ENCODE results near the gene GALNT18. TPM values are rescaled to one million over a fixed set of nuclear protein-coding genes. Genes with fewer than 3 reads are reported as not detected.

GALNT18 gene
- total and polyA plus RNA-seq, 2 donors = 21.6 to 33.2 TPM

DNA sequence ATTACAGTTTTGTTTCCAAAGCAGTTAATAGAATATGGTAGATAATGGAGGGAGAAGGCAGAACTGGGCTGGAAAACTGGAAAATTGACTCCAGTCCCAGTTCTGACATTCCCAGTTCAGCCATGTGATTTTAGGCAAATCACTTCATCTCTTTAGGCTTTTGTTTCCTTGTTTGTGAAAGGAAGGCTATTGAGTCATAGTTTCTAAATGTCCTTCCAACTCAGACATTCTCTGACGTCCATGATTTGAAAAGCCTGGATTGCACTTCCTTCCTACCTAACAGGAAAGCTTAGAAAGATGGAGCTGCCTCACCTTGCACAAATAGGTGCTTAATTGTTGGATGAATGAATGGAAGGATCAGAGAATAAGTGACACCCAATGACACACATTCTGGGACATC lies 19.8 kb upstream of the GALNT18 start:
- H3K4me3 ChIP-seq (ENCODE audit: low read depth, low read length) = no peak overlapping the region
- no peak overlapping the region for H3K27ac ChIP-seq (ENCODE audit: low read depth)
- H3K36me3 ChIP-seq (ENCODE audit: insufficient read depth) = peaks cover 2% of the 10 kb centered on the region
- DNase-seq (ENCODE audit: extremely low spot score) = no peak
- no peaks in the 10 kb centered on the region for H3K4me1 ChIP-seq (ENCODE audit: insufficient read depth)
- 63% methylated on average over 1 of the region's 1 CpG for WGBS

DNA sequence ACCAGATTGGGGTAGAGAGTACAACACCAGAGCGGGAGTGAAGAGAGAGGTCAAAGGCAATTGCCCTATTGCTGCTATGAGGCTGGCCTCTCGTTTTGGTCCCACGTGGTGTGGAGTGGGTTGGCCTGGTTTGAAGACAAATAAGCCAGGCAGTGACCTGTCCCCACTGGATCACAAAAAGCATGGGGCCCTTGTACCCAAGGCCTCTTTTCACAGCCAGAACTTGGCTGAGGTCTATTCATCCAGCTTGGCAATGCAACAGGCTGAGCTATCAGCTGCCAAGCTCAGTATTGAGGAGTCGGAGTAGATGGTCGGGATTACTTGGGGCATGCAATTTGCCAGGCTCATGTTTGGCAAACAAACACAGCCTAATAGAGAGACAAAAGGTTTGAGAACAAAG lies 19.2 kb upstream of the GALNT18 start:
- no peaks in the 10 kb centered on the region for H3K4me1 ChIP-seq (ENCODE audit: insufficient read depth)
- peaks cover 2% of the 10 kb centered on the region for H3K36me3 ChIP-seq (ENCODE audit: insufficient read depth)
- H3K4me3 ChIP-seq (ENCODE audit: low read depth, low read length) = no peak overlapping the region
- no peak overlapping the region for H3K27ac ChIP-seq (ENCODE audit: low read depth)
- no peak for DNase-seq (ENCODE audit: extremely low spot score)
- 90% methylated on average over 5 of the region's 5 CpGs for WGBS

DNA sequence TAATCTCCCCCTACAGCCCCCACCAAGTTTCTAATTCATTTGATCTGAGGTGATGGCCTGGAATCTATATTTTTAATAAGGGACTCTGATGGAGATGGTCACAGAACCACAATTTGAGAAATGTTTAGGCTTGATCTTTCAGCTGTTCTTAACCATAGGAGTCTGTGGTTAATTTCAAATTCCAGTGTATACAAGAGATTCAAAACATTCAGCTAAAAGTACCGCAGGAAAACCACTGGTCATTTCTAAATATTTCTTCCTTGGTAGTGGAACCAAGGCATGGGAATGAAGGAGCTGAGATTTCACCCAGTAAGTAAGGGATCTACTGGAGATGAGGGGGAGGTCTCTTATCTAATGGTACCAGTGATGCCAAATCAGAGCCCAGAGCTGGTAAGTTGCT lies 18.3 kb upstream of the GALNT18 start:
- Histone ChIP-seq H3K27ac (ENCODE audit: low read depth) (no peak overlapping the region), H3K4me3 (ENCODE audit: low read depth, low read length) (no peak overlapping the region), H3K36me3 (ENCODE audit: insufficient read depth) (peaks cover 2% of the 10 kb centered on the region), H3K4me1 (ENCODE audit: insufficient read depth) (no peaks in the 10 kb centered on the region)
- WGBS = 80% methylated on average over 1 of the region's 1 CpG
- DNase-seq (ENCODE audit: extremely low spot score) = no peak

DNA sequence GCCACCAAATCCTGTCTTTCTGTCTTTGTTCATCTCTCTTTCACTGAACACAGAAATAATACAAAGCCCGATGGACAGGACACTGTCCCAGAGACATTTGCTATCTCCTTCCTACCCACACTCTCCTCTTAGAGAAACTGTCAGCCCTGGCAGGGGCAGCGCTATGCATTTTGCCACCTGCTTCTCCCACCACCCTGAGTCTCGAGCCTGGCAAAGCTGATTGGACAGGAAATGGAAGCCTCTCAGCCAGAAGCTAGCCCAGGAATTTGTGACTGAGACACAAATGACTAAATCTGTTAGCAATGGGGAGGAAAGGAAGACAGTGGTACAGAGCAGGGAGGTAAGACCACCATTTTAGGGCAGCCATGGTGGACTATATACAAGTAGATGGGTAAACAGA lies 14.9 kb upstream of the GALNT18 start:
- WGBS = 67% methylated on average over 3 of the region's 3 CpGs
- DNase-seq (ENCODE audit: extremely low spot score) = no peak
- H3K4me1 ChIP-seq (ENCODE audit: insufficient read depth) = no peaks in the 10 kb centered on the region
- H3K36me3 ChIP-seq (ENCODE audit: insufficient read depth) = no peaks in the 10 kb centered on the region
- no peak overlapping the region for H3K27ac ChIP-seq (ENCODE audit: low read depth)
- H3K4me3 ChIP-seq (ENCODE audit: low read depth, low read length) = no peak overlapping the region

DNA sequence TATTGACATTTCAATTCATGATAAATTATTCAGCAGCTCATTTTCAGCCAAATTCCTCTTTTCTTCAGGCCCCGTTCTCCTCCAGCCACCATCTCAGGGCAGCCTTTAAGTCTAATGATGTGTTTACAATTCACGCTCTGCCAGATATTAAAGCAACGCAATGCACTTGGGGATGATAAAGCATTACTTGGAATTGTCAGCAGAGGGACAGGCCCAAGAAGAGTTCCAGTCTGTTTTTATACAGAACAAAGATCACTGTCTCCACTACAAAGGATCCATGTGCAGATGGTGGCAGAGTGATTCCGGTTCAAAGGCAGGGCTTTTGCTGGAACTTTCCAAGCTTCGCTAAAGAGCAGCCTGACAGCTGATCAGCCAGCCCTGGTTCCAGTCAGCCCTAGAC lies 13.6 kb upstream of the GALNT18 start:
- H3K36me3 ChIP-seq (ENCODE audit: insufficient read depth) = no peaks in the 10 kb centered on the region
- 45% methylated on average over 5 of the region's 5 CpGs for WGBS
- no peak overlapping the region for H3K4me3 ChIP-seq (ENCODE audit: low read depth, low read length)
- DNase-seq (ENCODE audit: extremely low spot score) = no peak
- H3K4me1 ChIP-seq (ENCODE audit: insufficient read depth) = no peaks in the 10 kb centered on the region
- no peak overlapping the region for H3K27ac ChIP-seq (ENCODE audit: low read depth)

DNA sequence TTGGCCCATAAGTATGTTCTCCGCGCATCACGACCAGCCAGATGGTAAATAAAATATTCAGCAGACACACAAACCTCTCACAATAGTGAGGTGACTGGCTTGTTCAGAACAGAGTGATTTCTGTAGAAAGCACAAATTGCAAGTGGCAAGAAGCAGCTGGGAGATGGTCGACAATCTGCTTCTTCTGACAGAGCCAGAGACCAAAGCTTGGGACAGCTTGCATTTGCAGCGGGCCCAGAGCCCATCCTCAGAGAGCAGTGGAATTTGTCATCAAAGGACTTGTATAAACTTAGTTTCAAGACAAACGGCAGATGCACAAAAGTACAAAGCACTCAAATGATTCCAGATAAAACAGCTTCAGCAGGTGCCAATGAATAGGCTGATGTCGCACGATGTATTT lies 7.6 kb upstream of the GALNT18 start:
- no peak overlapping the region for H3K27ac ChIP-seq (ENCODE audit: low read depth)
- no peak for DNase-seq (ENCODE audit: extremely low spot score)
- H3K36me3 ChIP-seq (ENCODE audit: insufficient read depth) = no peaks in the 10 kb centered on the region
- WGBS = 57% methylated on average over 8 of the region's 8 CpGs
- H3K4me3 ChIP-seq (ENCODE audit: low read depth, low read length) = no peak overlapping the region
- H3K4me1 ChIP-seq (ENCODE audit: insufficient read depth) = no peaks in the 10 kb centered on the region

DNA sequence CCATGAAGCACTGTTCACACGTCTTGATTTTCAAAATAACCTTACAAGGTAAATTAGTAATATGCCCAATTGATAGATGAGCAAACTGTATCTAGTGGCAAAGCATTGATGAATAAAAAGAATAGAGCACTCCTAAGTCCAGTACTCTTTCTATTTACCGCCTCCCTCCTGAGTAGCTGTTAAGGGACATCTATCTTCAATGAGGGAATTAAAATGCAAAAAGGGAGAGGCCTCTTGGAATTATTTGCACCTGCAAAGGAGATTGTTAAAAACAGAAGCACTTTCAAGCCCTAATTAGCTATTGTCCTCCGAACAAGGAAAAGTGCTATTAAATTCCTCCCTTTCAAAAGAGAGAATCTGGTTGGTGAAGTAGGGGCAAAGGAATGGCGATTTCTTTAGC lies 6.8 kb upstream of the GALNT18 start:
- Histone ChIP-seq H3K4me3 (ENCODE audit: low read depth, low read length) (no peak overlapping the region), H3K36me3 (ENCODE audit: insufficient read depth) (no peaks in the 10 kb centered on the region), H3K27ac (ENCODE audit: low read depth) (no peak overlapping the region), H3K4me1 (ENCODE audit: insufficient read depth) (no peaks in the 10 kb centered on the region)
- no peak for DNase-seq (ENCODE audit: extremely low spot score)
- 91% methylated on average over 4 of the region's 4 CpGs for WGBS

DNA sequence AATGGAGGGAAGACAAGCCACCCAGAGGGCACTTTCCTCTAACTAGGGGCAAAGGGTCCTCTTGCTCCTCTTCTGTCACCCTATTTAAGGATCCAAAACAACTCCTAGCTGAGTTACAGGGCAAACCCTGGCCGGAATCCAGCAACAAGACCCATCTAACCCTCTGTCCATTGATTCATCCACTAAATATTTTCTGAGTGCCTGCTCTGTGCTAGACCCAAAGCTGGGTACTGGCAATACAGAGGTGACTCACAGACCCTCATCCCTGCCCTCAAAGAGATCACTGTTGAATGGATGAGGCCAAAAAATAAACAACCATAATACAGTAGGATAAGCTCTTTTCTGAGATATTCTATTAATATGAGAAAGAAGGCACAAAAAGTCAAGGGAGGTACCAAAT lies 4.3 kb upstream of the GALNT18 start:
- H3K4me3 ChIP-seq (ENCODE audit: low read depth, low read length) = no peak overlapping the region
- H3K27ac ChIP-seq (ENCODE audit: low read depth) = no peak overlapping the region
- DNase-seq (ENCODE audit: extremely low spot score) = no peak
- H3K36me3 ChIP-seq (ENCODE audit: insufficient read depth) = no peaks in the 10 kb centered on the region
- peaks cover 2% of the 10 kb centered on the region for H3K4me1 ChIP-seq (ENCODE audit: insufficient read depth)
- WGBS = 88% methylated on average over 1 of the region's 1 CpG

DNA sequence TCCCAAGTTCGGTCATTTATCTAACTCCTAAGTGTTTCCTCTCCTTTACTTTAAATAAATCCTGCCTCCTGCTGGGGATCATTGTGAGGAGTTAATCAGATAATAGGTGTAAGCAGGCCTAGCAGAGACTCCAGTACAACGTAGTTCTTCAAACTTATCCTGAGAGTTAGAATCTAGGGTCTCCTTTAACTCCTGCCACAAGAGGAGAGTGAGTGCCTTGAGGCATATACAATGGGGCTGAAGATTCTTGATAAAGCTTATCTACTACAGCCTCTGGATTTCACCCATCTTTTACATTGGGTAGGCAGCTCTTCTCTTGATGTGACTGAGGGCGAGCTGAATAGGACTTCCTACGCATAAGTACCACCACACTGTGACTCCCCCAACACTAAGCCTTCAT lies 3.1 kb upstream of the GALNT18 start:
- peaks cover 2% of the 10 kb centered on the region for H3K4me1 ChIP-seq (ENCODE audit: insufficient read depth)
- no peak overlapping the region for H3K4me3 ChIP-seq (ENCODE audit: low read depth, low read length)
- WGBS = 94% methylated on average over 4 of the region's 4 CpGs
- H3K36me3 ChIP-seq (ENCODE audit: insufficient read depth) = no peaks in the 10 kb centered on the region
- DNase-seq (ENCODE audit: extremely low spot score) = no peak
- no peak overlapping the region for H3K27ac ChIP-seq (ENCODE audit: low read depth)

DNA sequence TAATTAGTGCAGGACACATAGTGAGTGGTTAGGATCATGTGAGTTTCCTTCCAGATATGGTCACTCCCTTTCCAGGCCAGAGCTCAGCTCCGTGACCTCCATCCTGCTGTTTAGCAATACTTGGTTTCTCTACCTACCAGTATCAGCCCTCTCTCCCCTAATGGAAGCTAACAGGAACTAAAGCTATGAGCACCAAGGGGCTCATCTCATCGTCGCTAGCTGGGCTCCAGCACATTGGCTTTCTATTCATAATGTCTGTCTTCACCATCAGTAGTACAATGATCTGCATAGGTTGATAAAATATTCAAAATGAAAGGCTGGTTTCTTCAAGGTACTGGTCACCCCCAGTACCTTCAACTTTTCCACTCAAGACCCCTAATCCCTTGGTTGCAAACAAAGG lies 2.4 kb upstream of the GALNT18 start:
- WGBS = 93% methylated on average over 3 of the region's 3 CpGs
- peaks cover 2% of the 10 kb centered on the region for H3K4me1 ChIP-seq (ENCODE audit: insufficient read depth)
- no peaks in the 10 kb centered on the region for H3K36me3 ChIP-seq (ENCODE audit: insufficient read depth)
- H3K27ac ChIP-seq (ENCODE audit: low read depth) = no peak overlapping the region
- DNase-seq (ENCODE audit: extremely low spot score) = no peak
- no peak overlapping the region for H3K4me3 ChIP-seq (ENCODE audit: low read depth, low read length)

DNA sequence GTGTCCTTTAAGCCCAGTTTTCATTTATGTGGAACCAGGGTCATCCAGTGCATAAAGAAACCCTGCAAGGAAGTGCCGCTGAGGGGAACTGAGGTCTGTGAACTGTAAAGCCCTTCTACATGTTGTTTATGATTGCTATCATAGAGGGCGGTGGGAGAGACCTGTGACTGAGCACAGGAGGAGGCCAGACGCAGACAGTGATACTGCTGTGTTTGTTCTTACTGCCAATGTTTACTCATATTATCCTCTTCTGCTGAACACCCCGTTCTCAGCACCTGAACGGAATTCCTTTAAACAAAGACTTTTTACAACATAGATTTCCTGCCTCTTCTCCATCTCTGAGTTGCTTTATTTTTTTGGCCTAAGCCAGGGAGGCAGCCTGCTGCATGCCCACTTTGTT lies 967 bp upstream of the GALNT18 start:
- Histone ChIP-seq H3K4me3 (ENCODE audit: low read depth, low read length) (no peak overlapping the region), H3K27ac (ENCODE audit: low read depth) (no peak overlapping the region), H3K36me3 (ENCODE audit: insufficient read depth) (no peaks in the 10 kb centered on the region), H3K4me1 (ENCODE audit: insufficient read depth) (peaks cover 2% of the 10 kb centered on the region)
- DNase-seq (ENCODE audit: extremely low spot score) = no peak
- WGBS = 42% methylated on average over 5 of the region's 5 CpGs

DNA sequence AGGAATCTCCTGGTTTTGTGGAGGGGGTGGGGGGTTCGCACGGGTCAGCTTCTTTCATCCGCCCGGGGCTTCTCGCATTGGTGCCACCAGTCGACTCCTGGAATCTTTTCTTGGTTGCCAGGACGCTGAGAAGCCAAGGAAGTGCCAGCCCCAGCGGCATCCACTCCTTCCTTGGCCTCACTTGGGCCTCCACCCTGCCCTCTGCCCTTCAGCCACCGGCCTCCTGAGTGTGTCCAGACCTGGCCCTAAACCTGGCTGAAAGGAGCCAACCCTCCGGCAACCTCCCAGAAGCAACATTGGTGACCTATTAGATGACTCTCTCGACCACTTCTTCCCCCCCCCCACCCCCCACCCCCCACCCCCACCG lies 518 bp upstream of the GALNT18 start:
- WGBS = 21% methylated on average over 12 of the region's 12 CpGs
- no peak overlapping the region for H3K4me3 ChIP-seq (ENCODE audit: low read depth, low read length)
- DNase-seq (ENCODE audit: extremely low spot score) = no peak
- no peak overlapping the region for H3K27ac ChIP-seq (ENCODE audit: low read depth)
- H3K4me1 ChIP-seq (ENCODE audit: insufficient read depth) = peaks cover 2% of the 10 kb centered on the region
- no peaks in the 10 kb centered on the region for H3K36me3 ChIP-seq (ENCODE audit: insufficient read depth)

DNA sequence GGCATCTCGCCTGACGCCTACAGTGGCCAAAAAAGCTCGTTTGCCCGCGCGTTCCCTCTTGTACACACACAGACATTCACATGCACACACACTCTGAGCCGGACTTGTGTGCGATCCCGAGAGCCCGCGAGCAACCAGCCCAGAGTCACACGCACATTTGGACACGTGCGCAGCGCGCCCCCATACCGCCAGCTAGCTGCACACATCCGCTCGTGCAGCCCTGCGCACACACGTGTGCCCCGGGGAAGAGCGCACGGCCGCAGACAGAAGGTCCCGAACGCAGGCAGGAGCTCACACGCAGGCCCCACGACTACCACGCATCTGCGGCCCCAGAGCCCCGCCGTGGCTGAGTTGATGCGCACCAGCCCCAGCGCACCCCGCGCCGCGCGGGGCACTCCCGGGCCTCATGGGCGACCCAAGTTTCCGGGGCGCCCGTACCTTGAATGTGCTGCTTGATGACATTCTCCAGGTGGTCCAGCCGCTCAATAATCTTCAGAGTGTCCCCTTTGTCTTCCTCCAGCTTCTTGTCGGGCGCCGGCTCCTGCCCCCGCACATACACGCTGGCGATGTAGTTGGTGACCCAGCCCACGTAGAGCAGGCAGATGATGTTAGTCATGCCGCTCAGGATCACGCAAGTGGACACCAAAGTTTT lies 758 bp downstream of the GALNT18 start:
- Histone ChIP-seq H3K36me3 (ENCODE audit: insufficient read depth) (no peaks in the 10 kb centered on the region), H3K27ac (ENCODE audit: low read depth) (no peak overlapping the region), H3K4me1 (ENCODE audit: insufficient read depth) (peaks cover 2% of the 10 kb centered on the region), H3K4me3 (ENCODE audit: low read depth, low read length) (peak overlapping the region; percentile 56)
- DNase-seq (ENCODE audit: extremely low spot score) = no peak
- under 1% methylated on average over 55 of the region's 55 CpGs for WGBS

DNA sequence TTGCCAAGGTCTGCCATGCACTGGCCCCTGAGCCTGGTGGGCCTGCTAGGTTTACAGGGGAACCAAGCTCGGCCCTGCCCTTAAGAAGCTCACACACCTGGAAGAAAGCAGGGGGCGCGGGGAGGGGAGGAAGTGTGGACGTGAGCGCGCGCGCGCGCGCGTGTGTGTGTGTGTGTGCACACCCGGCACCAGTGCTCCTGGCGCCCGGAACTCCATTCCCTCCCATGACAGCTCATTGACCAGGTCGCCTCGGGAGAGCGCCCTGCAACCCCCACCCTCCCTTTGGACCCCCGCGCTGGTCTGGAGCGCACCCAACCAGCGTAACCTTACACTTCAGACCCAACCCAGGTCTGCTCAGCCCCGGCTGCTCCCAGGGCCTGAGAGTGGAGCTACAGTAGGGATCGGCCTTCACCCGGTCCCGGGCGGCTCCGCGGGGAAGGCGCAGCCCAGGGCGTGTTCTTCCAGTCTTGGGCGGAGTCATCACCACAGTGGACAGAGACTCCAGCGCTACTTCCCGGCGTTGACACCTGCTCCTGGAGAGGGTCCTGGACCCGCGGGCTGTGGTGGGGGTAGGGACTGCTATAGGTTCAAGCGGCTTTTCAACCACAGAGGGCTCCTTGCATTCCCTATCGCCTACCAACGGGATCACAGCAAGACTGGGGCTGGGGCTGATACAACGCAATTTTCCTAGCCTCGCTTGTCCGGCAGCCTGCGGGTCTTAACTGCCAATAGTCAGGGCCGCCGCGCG lies 1.5 kb downstream of the GALNT18 start:
- 7% methylated on average over 48 of the region's 48 CpGs for WGBS
- Histone ChIP-seq H3K36me3 (ENCODE audit: insufficient read depth) (no peaks in the 10 kb centered on the region), H3K4me1 (ENCODE audit: insufficient read depth) (peaks cover 2% of the 10 kb centered on the region), H3K27ac (ENCODE audit: low read depth) (no peak overlapping the region), H3K4me3 (ENCODE audit: low read depth, low read length) (peak overlapping the region; percentile 56)
- no peak for DNase-seq (ENCODE audit: extremely low spot score)

Measured in urinary bladder (tissue), 4 donors.